ENCODE results near the gene LEMD3.

DNA sequence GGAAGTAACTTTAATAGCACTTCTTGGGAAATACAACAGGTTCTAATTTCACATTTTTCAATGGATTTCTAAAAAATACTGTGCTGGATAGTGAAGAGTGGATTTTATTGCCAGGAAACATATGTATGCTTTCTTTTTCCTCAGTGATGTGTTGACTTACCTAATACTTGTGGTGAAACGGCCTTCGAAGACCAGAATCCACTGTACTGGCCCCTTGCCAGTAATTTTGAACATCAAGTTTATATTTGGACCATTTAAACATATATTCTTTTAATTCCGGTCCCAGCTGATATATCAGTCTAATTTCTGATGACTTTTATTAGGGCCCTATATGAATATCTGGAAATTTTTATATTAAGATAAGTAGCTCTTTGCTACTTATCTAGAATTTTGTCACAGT, 110.9 kb downstream of the LEMD3 start:
- TF ChIP-seq, protein P1, sequence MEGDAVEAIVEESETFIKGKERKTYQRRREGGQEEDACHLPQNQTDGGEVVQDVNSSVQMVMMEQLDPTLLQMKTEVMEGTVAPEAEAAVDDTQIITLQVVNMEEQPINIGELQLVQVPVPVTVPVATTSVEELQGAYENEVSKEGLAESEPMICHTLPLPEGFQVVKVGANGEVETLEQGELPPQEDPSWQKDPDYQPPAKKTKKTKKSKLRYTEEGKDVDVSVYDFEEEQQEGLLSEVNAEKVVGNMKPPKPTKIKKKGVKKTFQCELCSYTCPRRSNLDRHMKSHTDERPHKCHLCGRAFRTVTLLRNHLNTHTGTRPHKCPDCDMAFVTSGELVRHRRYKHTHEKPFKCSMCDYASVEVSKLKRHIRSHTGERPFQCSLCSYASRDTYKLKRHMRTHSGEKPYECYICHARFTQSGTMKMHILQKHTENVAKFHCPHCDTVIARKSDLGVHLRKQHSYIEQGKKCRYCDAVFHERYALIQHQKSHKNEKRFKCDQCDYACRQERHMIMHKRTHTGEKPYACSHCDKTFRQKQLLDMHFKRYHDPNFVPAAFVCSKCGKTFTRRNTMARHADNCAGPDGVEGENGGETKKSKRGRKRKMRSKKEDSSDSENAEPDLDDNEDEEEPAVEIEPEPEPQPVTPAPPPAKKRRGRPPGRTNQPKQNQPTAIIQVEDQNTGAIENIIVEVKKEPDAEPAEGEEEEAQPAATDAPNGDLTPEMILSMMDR (IDR thresholded peaks at IDR 0.05; ENCODE audit: insufficient read depth, low read depth, low read length) = no peak
- TF ChIP-seq EZH2 (IDR thresholded peaks at IDR 0.05; ENCODE audit: insufficient read depth, low read length) = no peak
